MV-4-11 (cell line): ENCODE results near the gene ARMCX5.

ENCODE experiments used
- DNase-seq: peaks from one replicate; lab custom pipeline; 2025; lab: John Stamatoyannopoulos, UW

ARMCX5 gene

DNA sequence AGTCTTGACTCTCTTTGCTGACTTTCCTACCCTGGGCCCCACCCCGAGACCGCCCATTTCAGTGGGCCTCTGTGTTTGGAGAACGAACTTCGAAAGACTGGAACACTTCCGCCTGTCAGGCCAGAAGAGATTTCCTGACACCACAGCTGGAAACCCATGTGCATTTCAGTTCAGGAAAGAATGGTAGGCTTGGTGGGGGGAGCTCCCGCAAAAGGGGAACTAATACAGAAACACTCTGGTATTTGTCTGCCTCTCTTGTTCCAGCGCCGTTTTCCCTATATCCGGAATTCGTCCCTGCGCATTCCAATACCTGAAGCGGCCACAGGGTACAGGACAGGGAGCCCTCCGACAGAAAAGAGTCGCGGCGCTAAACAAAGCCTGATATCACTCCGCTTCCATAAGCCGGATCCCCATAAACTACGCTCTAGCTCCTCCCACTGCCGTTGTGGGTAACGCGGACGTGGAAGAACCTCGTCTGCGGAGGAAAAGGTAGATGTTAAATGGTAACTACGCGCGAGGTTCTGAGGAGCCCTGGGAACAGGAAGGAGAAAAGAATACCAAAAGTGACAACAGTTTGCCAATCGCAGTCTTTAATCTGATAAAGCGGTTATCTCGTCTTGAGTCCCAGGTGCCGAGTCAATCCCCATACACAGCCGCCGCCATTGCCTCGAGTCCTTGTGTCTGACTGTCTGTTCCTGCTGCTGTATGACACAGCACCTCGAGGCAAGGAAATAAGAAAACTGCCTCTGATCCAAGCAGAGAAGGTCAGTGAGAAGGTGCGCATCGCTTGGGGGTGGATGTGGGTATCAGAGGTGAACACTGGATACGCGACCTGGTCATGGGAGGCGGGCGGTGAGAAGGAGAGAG lies at the start of gene ARMCX5:
Gene ARMCX5, plus strand, starts transcription at position 432 of the 867 bp plus-strand sequence. CDS start 2,627 bp downstream, outside the sequence.
- peak; percentile 77 for DNase-seq

GRCh38 chrX:102558607-102559006 lies 40.7 kb upstream of the ARMCX5 start:
- no peak for DNase-seq

GRCh38 chrX:102560423-102561068 lies 38.8 kb upstream of the ARMCX5 start:
- DNase-seq, result no peak

GRCh38 chrX:102580891-102581290 lies 18.4 kb upstream of the ARMCX5 start:
- DNase-seq, result no peak

GRCh38 chrX:102593367-102593766 lies 5.9 kb upstream of the ARMCX5 start:
- no peak for DNase-seq

GRCh38 chrX:102599951-102600579 lies 750 bp downstream of the ARMCX5 start:
- no peak for DNase-seq

DNA sequence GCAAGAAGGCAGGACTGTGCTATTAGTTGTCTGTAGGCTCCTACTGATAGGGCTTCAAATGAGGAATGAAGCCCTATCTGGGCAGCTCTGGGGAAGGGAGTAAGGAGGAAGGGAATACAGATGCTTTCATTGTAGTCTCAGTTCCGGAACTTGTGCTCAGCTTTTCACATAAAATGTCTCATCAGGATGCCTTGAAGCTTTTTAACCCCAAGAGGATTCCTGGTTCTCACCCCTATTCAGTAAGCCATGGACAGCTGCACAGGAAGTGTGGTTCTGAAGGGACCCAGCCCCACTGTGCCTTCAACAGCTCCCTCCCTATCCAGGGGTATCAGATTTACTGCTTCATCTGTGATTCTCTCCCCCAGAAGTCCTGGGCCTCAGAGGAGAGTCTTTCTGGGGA lies 5.0 kb downstream of the ARMCX5 start:
- DNase-seq, result no peak

- no peak for DNase-seq
Measured at GRCh38 chrX:102606115-102606514, 6.8 kb downstream of the ARMCX5 start.

GRCh38 chrX:102610905-102611304 lies 11.6 kb downstream of the ARMCX5 start:
- DNase-seq, result no peak

DNA sequence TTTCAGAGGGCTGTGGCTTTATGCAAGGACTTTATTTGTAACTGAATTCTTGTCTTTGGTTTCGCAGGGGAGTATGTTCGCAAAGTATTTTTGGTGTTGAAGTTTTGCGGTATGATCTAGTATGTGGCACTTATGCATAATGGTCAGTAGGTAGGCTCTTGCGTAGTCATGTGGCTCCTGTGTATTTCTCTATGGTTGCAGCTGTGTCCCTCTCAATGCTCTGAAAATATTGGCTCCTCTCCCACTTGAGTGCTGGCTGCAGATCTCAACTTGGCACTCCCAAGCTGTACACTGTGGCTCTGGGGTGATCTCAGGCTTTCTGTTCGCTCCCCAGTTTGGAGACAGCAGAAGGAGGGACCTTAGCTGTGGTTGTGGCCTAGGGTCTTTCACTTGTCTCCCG lies 24.8 kb downstream of the ARMCX5 start:
- peak; percentile 65 for DNase-seq

GRCh38 chrX:102627640-102628039 lies 28.3 kb downstream of the ARMCX5 start:
- DNase-seq, result peak; percentile 45

DNA sequence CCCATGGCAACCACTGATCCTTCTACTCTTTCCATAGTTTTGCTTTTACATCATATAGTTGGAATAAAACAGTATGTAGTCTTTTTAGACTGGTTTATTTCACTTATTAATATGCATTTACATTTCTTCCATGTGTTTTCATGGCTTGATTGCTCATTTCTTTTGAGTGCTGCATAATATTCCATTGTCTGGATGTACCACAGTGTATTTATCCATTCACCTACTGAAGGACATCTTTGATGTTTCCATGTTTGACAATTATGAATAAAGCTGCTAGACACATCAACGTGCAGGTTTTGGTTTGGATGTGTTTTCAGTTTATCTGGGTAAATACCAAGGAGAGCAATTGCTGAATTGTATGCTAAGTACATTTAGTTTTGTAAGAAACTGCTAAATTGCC lies 38.2 kb downstream of the ARMCX5 start:
- DNase-seq, result no peak

GRCh38 chrX:102650903-102651241 lies 51.6 kb downstream of the ARMCX5 start:
- DNase-seq, result no peak

DNA sequence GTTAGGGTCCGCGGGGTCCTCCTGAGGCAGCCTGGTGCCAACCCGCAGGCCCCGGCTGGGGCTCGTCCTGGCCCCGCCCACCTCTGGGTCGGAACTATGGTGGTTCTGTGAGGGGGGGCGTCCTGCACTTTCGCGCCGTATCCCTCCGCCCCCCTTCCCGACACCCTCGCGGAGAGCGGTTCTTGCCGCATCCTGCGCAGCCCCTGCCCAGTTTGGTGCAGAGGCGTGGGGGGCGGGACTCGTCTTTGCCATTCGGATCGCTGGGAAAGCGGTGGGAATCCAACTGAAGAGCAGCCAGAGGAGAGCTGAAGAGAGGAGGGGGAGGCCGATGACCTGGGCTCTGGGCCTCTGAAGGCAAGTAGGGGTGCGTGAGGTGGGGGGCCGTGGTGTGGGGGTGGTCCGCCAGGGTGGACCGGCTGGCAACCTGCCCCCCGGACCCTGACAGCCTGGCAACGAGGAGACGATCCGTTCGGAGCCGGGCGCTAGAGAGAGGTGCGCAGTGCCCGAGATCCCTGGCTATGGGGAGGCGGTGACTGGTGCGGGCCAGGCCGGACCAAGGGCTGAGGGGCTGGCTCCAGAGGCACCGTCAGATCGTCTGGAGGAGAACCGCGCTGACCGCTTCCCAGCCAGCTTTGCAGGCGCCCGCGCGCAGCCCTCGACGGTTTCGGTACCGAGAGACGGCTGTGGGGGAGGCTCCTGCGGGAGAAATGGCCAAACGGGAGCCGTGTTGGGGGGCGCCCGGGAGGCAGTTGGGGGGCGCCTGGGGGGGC lies 52.1 kb downstream of the ARMCX5 start, which contains the start of gene GPRASP1:
Gene GPRASP1, plus strand, starts transcription at position 242 of the 770 bp plus-strand sequence. CDS start 2,431 bp downstream, outside the sequence.
- DNase-seq, result no peak

DNA sequence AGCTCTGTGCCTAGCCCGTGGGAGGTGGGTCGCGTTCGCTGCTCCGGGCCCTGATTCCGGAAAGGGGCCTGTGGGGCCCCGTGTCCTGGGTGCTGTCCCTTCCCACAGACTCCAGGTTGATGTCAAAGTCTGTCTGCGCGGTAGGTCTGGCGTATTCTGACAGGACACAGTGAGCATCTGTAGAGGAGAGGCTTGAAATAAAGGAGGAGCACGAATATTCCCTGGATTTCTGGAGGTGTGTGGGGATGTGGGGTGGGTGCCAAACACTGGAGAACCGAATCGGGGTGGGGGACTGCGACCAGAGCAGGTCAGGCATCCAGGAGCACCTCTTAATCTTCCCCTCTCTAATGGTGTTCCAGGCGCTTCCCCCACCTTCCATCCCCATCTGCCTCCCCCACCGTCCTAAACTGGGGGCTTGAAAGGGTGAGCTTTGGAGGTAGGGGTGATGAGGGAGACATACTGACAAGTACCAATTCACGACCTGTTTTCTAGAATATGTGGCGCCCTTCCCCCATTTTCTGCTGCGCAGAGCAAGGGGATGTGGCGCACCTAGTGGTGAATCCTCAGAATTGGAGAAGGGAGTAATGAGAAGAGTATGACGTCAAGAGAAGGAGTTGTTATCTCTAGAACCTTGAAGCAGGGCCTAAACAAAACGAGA lies 52.8 kb downstream of the ARMCX5 start:
- no peak for DNase-seq
